ENCODE results near the gene SRGAP1. TPM values are rescaled to one million over a fixed set of nuclear protein-coding genes. Genes with fewer than 3 reads are reported as not detected.

Gene SRGAP1
- total and polyA plus RNA-seq, 2 of the 8 experiments (the other 6 are each of a cell fraction or from before 2014, with no cell fraction given) = 3.2 to 7.3 TPM

DNA sequence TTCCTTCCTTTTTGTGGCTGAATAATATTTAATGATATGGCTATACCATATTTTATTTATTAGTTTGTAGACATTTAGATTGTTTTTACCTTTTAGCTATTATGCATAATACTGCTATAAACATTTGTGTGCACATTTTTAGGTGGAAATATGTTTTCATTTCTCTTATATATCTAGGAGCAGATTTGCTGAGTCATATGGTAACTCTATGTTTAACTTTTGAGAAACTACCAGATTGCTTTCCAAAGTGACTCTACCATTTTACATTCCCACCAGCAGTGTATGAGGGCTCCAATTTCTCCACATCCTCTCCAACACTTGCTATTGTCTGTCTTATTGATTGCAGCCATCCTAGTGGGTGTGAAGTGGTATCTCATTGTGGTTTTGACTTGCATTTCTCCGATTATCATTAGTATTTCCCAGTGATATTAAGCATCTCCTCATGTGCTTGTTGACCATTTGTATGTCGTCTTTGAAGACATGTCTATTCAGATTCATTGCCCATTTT, 217.4 kb downstream of the SRGAP1 start:
- Histone ChIP-seq H3K4me1 (replicated peaks in 1 of 4; ENCODE audit: control insufficient read depth in 3 of 4, insufficient read depth in 4 of 4, low read length in 3 of 4) (no peaks in the 10 kb centered on the region; a peak in 1 of 7 replicates), H3K4me3 (ENCODE audit: extremely low read depth in 1 of 4, insufficient read depth in 2 of 4, low read depth in 3 of 4, low read length in 4 of 4) (no peak overlapping the region), H4K8ac (ENCODE audit: extremely low read depth, insufficient read depth, low read length) (no peak overlapping the region), H3K14ac (ENCODE audit: insufficient read length) (no peak overlapping the region), H4K5ac (ENCODE audit: insufficient read length, low read depth, low read length) (no peak overlapping the region), H3K36me3 (ENCODE audit: control insufficient read depth in 2 of 4, insufficient read depth in 4 of 4, low read length in 3 of 4) (no peaks in the 10 kb centered on the region; a peak in 1 of 8 replicates), H3K27ac (ENCODE audit: low read depth, low read length) (no peak overlapping the region), H3K18ac (ENCODE audit: extremely low read depth, low read length) (no peak overlapping the region), H3K79me2 (ENCODE audit: control insufficient read depth in 1 of 2, insufficient read depth in 2 of 2, low read length in 2 of 2) (no peaks in the 10 kb centered on the region), H3K23me2 (ENCODE audit: low read depth, low read length) (no peaks in the 10 kb centered on the region), H3K4ac (replicated peaks; ENCODE audit: insufficient read length, low read depth, low read length) (no peak overlapping the region), H3K4me2 (ENCODE audit: insufficient read depth in 1 of 2, low read depth in 2 of 2, low read length in 2 of 2) (no peak overlapping the region), H4K20me1 (replicated peaks in 1 of 2; ENCODE audit: control insufficient read depth in 1 of 2, insufficient read depth in 2 of 2, low read length in 2 of 2) (no peaks in the 10 kb centered on the region), H3K9me3 (ENCODE audit: insufficient read depth in 2 of 2, low read depth in 1 of 2, low read length in 1 of 2) (no peaks in the 10 kb centered on the region), H2BK12ac (ENCODE audit: low read depth, low read length) (no peak overlapping the region), H3K23ac (ENCODE audit: insufficient read length) (no peak overlapping the region), H4K91ac (replicated peaks; ENCODE audit: insufficient read length, low read length) (no peak overlapping the region), H2BK120ac (replicated peaks; ENCODE audit: low read depth, low read length) (no peak overlapping the region), H3K56ac (replicated peaks; ENCODE audit: insufficient read length, low read depth, low read length) (no peak overlapping the region), H2BK5ac (ENCODE audit: low read depth, low read length) (no peak overlapping the region), H3K9ac (replicated peaks in 1 of 4; ENCODE audit: extremely low read depth in 1 of 4, low read depth in 3 of 4, low read length in 3 of 4) (no peak overlapping the region), H2AFZ (ENCODE audit: low read length) (no peak overlapping the region), H2BK20ac (ENCODE audit: low read length) (no peak overlapping the region), H2AK5ac (ENCODE audit: low read depth, low read length) (no peak overlapping the region), H2BK15ac (ENCODE audit: low read length) (no peak overlapping the region), H3K79me1 (ENCODE audit: low read depth, low read length) (no peaks in the 10 kb centered on the region), H3K27me3 (replicated peaks in 1 of 4; ENCODE audit: control insufficient read depth in 3 of 4, extremely low read depth in 1 of 4, insufficient read depth in 3 of 4, low read length in 3 of 4) (no peaks in the 10 kb centered on the region)
- DNase-seq (ENCODE audit: low read depth in 1 of 2, low spot score in 2 of 2) (no peak), FAIRE-seq (no peak)
- 78% methylated on average over 2 of the region's 2 CpGs; no CpG with 5 or more reads in 1 of the 2 experiments for WGBS, 2 experiments (ENCODE audit: extremely low coverage in 1 of 2, insufficient coverage in 1 of 2, insufficient read length in 1 of 2, insufficient replicate concordance in 2 of 2, low coverage in 1 of 2, low lambda C conversion rate in 2 of 2, missing lambda C conversion rate in 1 of 2)
- POLR2A ChIA-PET (ENCODE audit: partially characterized antibody) = no interaction called here
- CTCF ChIA-PET (ENCODE audit: partially characterized antibody) = no interaction called here
- TF ChIP-seq ASH2L (IDR thresholded peaks at IDR 0.05; ENCODE audit: low read length) (no peak), CREB1 (IDR thresholded peaks at IDR 0.05) (no peak), NRF1 (IDR thresholded peaks at IDR 0.05; ENCODE audit: low read depth, low read length) (no peak), RBBP5 (IDR thresholded peaks at IDR 0.05; ENCODE audit: borderline replicate concordance, low read depth, low read length) (no peak), RAD21 (IDR thresholded peaks at IDR 0.05 in 1 of 2, conservative IDR thresholded peaks at IDR 0.05 in 1 of 2; ENCODE audit: low read depth in 2 of 2, low read length in 2 of 2) (no peak), SIN3A (conservative IDR thresholded peaks at IDR 0.05 in 1 of 2, IDR thresholded peaks at IDR 0.05 in 1 of 2; ENCODE audit: low read depth in 1 of 2, low read length in 2 of 2) (no peak), TCF12 (IDR thresholded peaks at IDR 0.05; ENCODE audit: low read depth, low read length) (no peak), SP4 (IDR thresholded peaks at IDR 0.05; ENCODE audit: low read length) (no peak), CHD1 (IDR thresholded peaks at IDR 0.05; ENCODE audit: low read depth, low read length) (no peak), POU5F1 (IDR thresholded peaks at IDR 0.05; ENCODE audit: low read depth, low read length) (no peak)
- TF ChIP-seq, protein P1, sequence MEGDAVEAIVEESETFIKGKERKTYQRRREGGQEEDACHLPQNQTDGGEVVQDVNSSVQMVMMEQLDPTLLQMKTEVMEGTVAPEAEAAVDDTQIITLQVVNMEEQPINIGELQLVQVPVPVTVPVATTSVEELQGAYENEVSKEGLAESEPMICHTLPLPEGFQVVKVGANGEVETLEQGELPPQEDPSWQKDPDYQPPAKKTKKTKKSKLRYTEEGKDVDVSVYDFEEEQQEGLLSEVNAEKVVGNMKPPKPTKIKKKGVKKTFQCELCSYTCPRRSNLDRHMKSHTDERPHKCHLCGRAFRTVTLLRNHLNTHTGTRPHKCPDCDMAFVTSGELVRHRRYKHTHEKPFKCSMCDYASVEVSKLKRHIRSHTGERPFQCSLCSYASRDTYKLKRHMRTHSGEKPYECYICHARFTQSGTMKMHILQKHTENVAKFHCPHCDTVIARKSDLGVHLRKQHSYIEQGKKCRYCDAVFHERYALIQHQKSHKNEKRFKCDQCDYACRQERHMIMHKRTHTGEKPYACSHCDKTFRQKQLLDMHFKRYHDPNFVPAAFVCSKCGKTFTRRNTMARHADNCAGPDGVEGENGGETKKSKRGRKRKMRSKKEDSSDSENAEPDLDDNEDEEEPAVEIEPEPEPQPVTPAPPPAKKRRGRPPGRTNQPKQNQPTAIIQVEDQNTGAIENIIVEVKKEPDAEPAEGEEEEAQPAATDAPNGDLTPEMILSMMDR (IDR thresholded peaks at IDR 0.05; ENCODE audit: control extremely low read depth in 1 of 3, insufficient read depth in 1 of 3, low read depth in 1 of 3, low read length in 3 of 3) = no peak
